Neural progenitor cell (in vitro differentiated cells): ENCODE data around the gene BCOR.

Source experiments
- CTCF ChIP-seq: fragments of 200-600 bp; sonication (generic); IDR thresholded peaks from 2 replicates; pipeline ENCODE4 v1.5.1; 2017; ENCODE audit warnings: antibody characterized with exemption, mild to moderate bottlenecking
- EZH2 ChIP-seq: fragments of 200-600 bp; sonication (generic); IDR thresholded peaks from 2 replicates; pipeline ENCODE4 v1.6.1; 2017; ENCODE audit warnings: antibody characterized with exemption, mild to moderate bottlenecking, moderate library complexity
- EZH2phosphoT487 ChIP-seq: fragments of 200-600 bp; sonication (generic); IDR thresholded peaks from 2 replicates; pipeline ENCODE4 v1.6.1; 2017; ENCODE audit warnings: antibody characterized with exemption

- no peak for TF ChIP-seq CTCF
- peak; percentile 37 for TF ChIP-seq EZH2
- no peak for TF ChIP-seq EZH2phosphoT487
These were observed 4.2 kb downstream of the BCOR start for GRCh38 chrX:40093586-40093985.
